Vagina (tissue), 2 donors: ENCODE results near the gene CAMK2A.

Experiments used
- CTCF ChIP-seq, 3 experiments: fragments of 450-650 bp in 2 of 3; fragments of 200-600 bp in 1 of 3; sonication (generic) in 1 of 3; IDR thresholded peaks; one replicate each; pipeline ENCODE4 v1.5.1; 2017 to 2019; ENCODE audit warnings: antibody characterized with exemption in 3 of 3, mild to moderate bottlenecking in 2 of 3, moderate library complexity in 2 of 3
- POLR2A ChIP-seq, 2 donors: fragments of 450-650 bp; IDR thresholded peaks; one replicate each; pipeline ENCODE4 v1.6.1; 2017; ENCODE audit warnings: antibody characterized with exemption in 2 of 2, mild to moderate bottlenecking in 2 of 2, moderate library complexity in 2 of 2
- POLR2AphosphoS5 ChIP-seq, 2 donors: sonication (generic); formaldehyde crosslinking; IDR thresholded peaks; one replicate each; pipeline ENCODE4 v1.9.0; 2017; ENCODE audit warnings: antibody characterized with exemption in 2 of 2, mild to moderate bottlenecking in 2 of 2, low read depth in 1 of 2; ENCODE audit not compliant: insufficient read depth in 1 of 2

- TF ChIP-seq CTCF (IDR thresholded peaks at IDR 0.05): no peak
- TF ChIP-seq POLR2A (IDR thresholded peaks at IDR 0.05): no peak
- no peak for TF ChIP-seq POLR2AphosphoS5 (IDR thresholded peaks at IDR 0.05; ENCODE audit: insufficient read depth in 1 of 2, low read depth in 1 of 2)
Observed at GRCh38 chr5:150261231-150261630, 28.3 kb downstream of the CAMK2A start.
